Esophagus muscularis mucosa (tissue), 4 donors: Measurements from ENCODE around the gene KRT86. TPM values are rescaled to one million over a fixed set of nuclear protein-coding genes. Genes with fewer than 3 reads are reported as not detected.

ENCODE experiments used
- DNase-seq: peaks from one replicate; pipeline ENCODE4 v3.0.0-alpha.2; 2017; ENCODE audit errors: extremely low spot score
- H3K27ac ChIP-seq, 4 donors: fragments of 200-600 bp; sonication (generic); replicated peaks in 1 of 4; 1 replicate in 3 of 4; 2 replicates in 1 of 4; pipeline ENCODE4 v1.5.1; 2016 to 2019; ENCODE audit warnings: mild to moderate bottlenecking in 1 of 4
- H3K27me3 ChIP-seq, 4 donors: fragments of 200-600 bp; sonication (generic); one replicate each; pipeline versions ENCODE4 v1.5.1 to v1.6.0; 2016 to 2019
- H3K36me3 ChIP-seq, 4 donors: fragments of 200-600 bp; sonication (generic); one replicate each; pipeline ENCODE4 v1.5.1; 2016 to 2019
- H3K4me1 ChIP-seq, 4 donors: fragments of 200-600 bp; sonication (generic); one replicate each; pipeline ENCODE4 v1.5.1; 2016 to 2019
- H3K4me3 ChIP-seq, 4 donors: fragments of 200-600 bp; sonication (generic); 1 replicate in 2 of 4; 2 replicates in 2 of 4; pipeline ENCODE4 v1.5.1; 2016 to 2019; ENCODE audit warnings: mild to moderate bottlenecking in 4 of 4, moderate library complexity in 1 of 4
- H3K9me3 ChIP-seq, 4 donors: fragments of 200-600 bp; sonication (generic); 1 replicate in 3 of 4; 2 replicates in 1 of 4; pipeline ENCODE4 v1.5.1; 2016 to 2019
- CTCF ChIP-seq, 3 experiments: fragments of 200-600 bp in 2 of 3; fragments of 450-650 bp in 1 of 3; sonication (generic) in 2 of 3; IDR thresholded peaks; one replicate each; pipeline ENCODE4 v1.5.1; 2017 to 2019; ENCODE audit warnings: antibody characterized with exemption in 3 of 3, mild to moderate bottlenecking in 2 of 3, moderate library complexity in 1 of 3
- EP300 ChIP-seq: sonication (generic); formaldehyde crosslinking; IDR thresholded peaks from one replicate; pipeline ENCODE4 v1.6.1; 2017; ENCODE audit warnings: antibody characterized with exemption
- POLR2A ChIP-seq: fragments of 450-650 bp; IDR thresholded peaks from one replicate; pipeline ENCODE4 v1.6.1; 2017; ENCODE audit warnings: antibody characterized with exemption, moderate library complexity, mild to moderate bottlenecking, low read depth
- POLR2AphosphoS5 ChIP-seq, 2 donors: sonication (generic); formaldehyde crosslinking; IDR thresholded peaks; one replicate each; pipeline ENCODE4 v1.6.1; 2017; ENCODE audit warnings: antibody characterized with exemption in 2 of 2
- WGBS: methylation state at CpG from one replicate; pipeline ENCODE4 v1.1.5; 2018; 5-methylcytosine and 5-hydroxymethylcytosine counted together
- intact Hi-C: fragments of 100-400 bp; cut with DNase I; formaldehyde crosslinking; loops from one replicate; pipeline ENCODE4 v1.15.1; 2023
- total RNA-seq, 4 donors: library from RNA; depleted of rRNA; stranded (reverse); fragments of >200 nt; gene quantifications; one replicate each; pipeline versions ENCODE4 v1.1.0 to v1.2.1, GENCODE V29; 2016

The KRT86 gene
- total RNA-seq, 4 donors from 2014 or later: 0.29 to 0.33 TPM; not detected in 2

GRCh38 chr12:52252728-52253343 is 21.6 kb upstream of the KRT86 start:
- no peak for TF ChIP-seq POLR2A
- no peak for TF ChIP-seq POLR2AphosphoS5 (IDR thresholded peaks at IDR 0.05)
- TF ChIP-seq CTCF (IDR thresholded peaks at IDR 0.05): no peak
- no peak overlapping the region for H3K27ac ChIP-seq
- intact Hi-C loops: no loop called here
- no peaks in the 10 kb centered on the region for H3K9me3 ChIP-seq
- peaks cover 0 to 64% (median 5%) of the 10 kb centered on the region in 4 donors for H3K27me3 ChIP-seq
- no peak overlapping the region for H3K4me3 ChIP-seq
- peaks cover 11 to 26% (median 23%) of the 10 kb centered on the region in 4 donors for H3K4me1 ChIP-seq
- H3K36me3 ChIP-seq: no peaks in the 10 kb centered on the region
- WGBS: 98% methylated on average over 11 of the region's 11 CpGs
- no peak for DNase-seq

GRCh38 chr12:52253391-52254179 is 20.9 kb upstream of the KRT86 start:
- no peak for TF ChIP-seq EP300
- no peak for TF ChIP-seq POLR2AphosphoS5 (IDR thresholded peaks at IDR 0.05)
- no peak for TF ChIP-seq POLR2A
- TF ChIP-seq CTCF (IDR thresholded peaks at IDR 0.05): no peak
- peaks cover 0 to 66% (median 12%) of the 10 kb centered on the region in 4 donors for H3K27me3 ChIP-seq
- DNase-seq: no peak
- no peak overlapping the region for H3K4me3 ChIP-seq
- peaks cover 13 to 26% (median 23%) of the 10 kb centered on the region in 4 donors for H3K4me1 ChIP-seq
- H3K27ac ChIP-seq: no peak overlapping the region
- no peaks in the 10 kb centered on the region for H3K9me3 ChIP-seq
- 97% methylated on average over 3 of the region's 14 CpGs for WGBS
- no peaks in the 10 kb centered on the region for H3K36me3 ChIP-seq
- intact Hi-C loops: no loop called here

- Histone ChIP-seq H3K36me3 (no peaks in the 10 kb centered on the region), H3K4me1 (peaks cover 7 to 20% (median 18%) of the 10 kb centered on the region in 4 donors), H3K27me3 (peaks cover 0 to 66% (median 16%) of the 10 kb centered on the region in 4 donors), H3K4me3 (no peak overlapping the region), H3K27ac (no peak overlapping the region), H3K9me3 (no peaks in the 10 kb centered on the region)
- TF ChIP-seq EP300 (no peak), CTCF (IDR thresholded peaks at IDR 0.05) (no peak), POLR2AphosphoS5 (IDR thresholded peaks at IDR 0.05) (no peak), POLR2A (no peak)
- intact Hi-C loops: no loop called here
- DNase-seq: no peak
- WGBS: 95% methylated on average over 10 of the region's 10 CpGs
Measured at GRCh38 chr12:52254180-52254964, 20.1 kb upstream of the KRT86 start.

- DNase-seq: no peak
- no peaks in the 10 kb centered on the region for H3K36me3 ChIP-seq
- no peaks in the 10 kb centered on the region for H3K9me3 ChIP-seq
- intact Hi-C loops: no loop called here
- 75% methylated on average over 7 of the region's 7 CpGs for WGBS
- H3K4me1 ChIP-seq: peaks cover 4 to 12% (median 10%) of the 10 kb centered on the region in 4 donors
- H3K27ac ChIP-seq: no peak overlapping the region
- H3K4me3 ChIP-seq: no peak overlapping the region
- peaks cover 0 to 63% (median 17%) of the 10 kb centered on the region in 4 donors for H3K27me3 ChIP-seq
- TF ChIP-seq CTCF (IDR thresholded peaks at IDR 0.05) (no peak), POLR2AphosphoS5 (IDR thresholded peaks at IDR 0.05) (no peak)
Measured at GRCh38 chr12:52254965-52255751, 19.3 kb upstream of the KRT86 start.
